ENCODE results near the gene VN1R2. TPM values are rescaled to one million over a fixed set of nuclear protein-coding genes. Genes with fewer than 3 reads are reported as not detected.
A peak's percentile ranks its signal among the peaks of the same experiment; 100 is the strongest.
"Not testable (repeated sequence)": the region's sequence is repeated elsewhere in the genome, so short reads cannot be mapped to it uniquely, and the experiment has no call there.

VN1R2 gene
- total RNA-seq, 2 experiments from 2014 or later, result not detected

DNA sequence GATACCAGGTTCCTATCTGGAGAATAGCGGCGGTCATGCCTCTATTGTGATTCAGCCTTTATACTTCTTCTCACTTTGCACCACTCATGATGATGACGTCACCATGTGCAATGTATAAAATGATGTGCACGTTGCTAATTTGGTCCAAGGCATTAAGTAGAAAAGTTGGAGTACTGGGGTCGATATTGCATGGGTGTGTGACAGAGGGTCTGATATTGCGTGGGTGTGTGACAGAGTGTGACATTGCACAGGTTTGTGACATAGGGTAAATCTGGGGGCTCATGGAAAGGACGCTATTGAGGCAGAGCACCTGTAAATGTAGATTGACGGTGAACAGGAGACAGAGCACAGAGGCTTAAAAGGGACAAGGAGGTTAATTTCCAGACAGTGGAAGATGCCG, 14.0 kb downstream of the VN1R2 start:
- Mint-ChIP-seq H3K27ac (no peak overlapping the region), H3K4me1 (no peaks in the 10 kb centered on the region), H3K27me3 (peaks cover 8% of the 10 kb centered on the region), H3K36me3 (ENCODE audit: low read depth) (no peaks in the 10 kb centered on the region), H3K9me3 (ENCODE audit: low read depth) (peaks cover 33% of the 10 kb centered on the region), H3K4me3 (no peak overlapping the region)
- intact Hi-C loops (cut with DNase I, micrococcal nuclease), result no loop called here
- ChIA-PET CTCF (no interaction called here), POLR2A (no interaction called here)
- ATAC-seq (no peak), DNase-seq (no peak)

GRCh38 chr19:53275480-53275879, 17.4 kb downstream of the VN1R2 start:
- Mint-ChIP-seq H3K9me3 (ENCODE audit: low read depth) (peaks cover 34% of the 10 kb centered on the region), H3K36me3 (ENCODE audit: low read depth) (no peaks in the 10 kb centered on the region), H3K27ac (no peak overlapping the region), H3K4me1 (no peaks in the 10 kb centered on the region), H3K27me3 (peaks cover 12% of the 10 kb centered on the region), H3K4me3 (no peak overlapping the region)
- ATAC-seq, result no peak
- no peak for DNase-seq
- intact Hi-C loops (cut with DNase I, micrococcal nuclease), result no loop called here
- POLR2A ChIA-PET, result no interaction called here
- CTCF ChIA-PET, result no interaction called here

GRCh38 chr19:53281947-53282346, 23.9 kb downstream of the VN1R2 start:
- DNase-seq, result peak; percentile 42
- H3K4me3 Mint-ChIP-seq; CTCF ChIA-PET; H3K4me1 Mint-ChIP-seq; H3K27me3 Mint-ChIP-seq; H3K36me3 Mint-ChIP-seq (ENCODE audit: low read depth); ATAC-seq; H3K27ac Mint-ChIP-seq; POLR2A ChIA-PET: not testable (repeated sequence)
- intact Hi-C loops (cut with DNase I, micrococcal nuclease), result loop anchor here in 1 of 2 experiments (10.0 kb wide), 1 partner anchor 1797 kb away; no protein-coding TSS in a partner anchor
- peaks cover 10% of the 10 kb centered on the region for H3K9me3 Mint-ChIP-seq (ENCODE audit: low read depth)

GRCh38 chr19:53285087-53285486, 27.0 kb downstream of the VN1R2 start:
- Mint-ChIP-seq H3K4me1 (no peaks in the 10 kb centered on the region), H3K36me3 (ENCODE audit: low read depth) (no peaks in the 10 kb centered on the region), H3K4me3 (no peak overlapping the region), H3K27me3 (no peaks in the 10 kb centered on the region), H3K9me3 (ENCODE audit: low read depth) (peaks cover 8% of the 10 kb centered on the region), H3K27ac (no peak overlapping the region)
- ATAC-seq (no peak), DNase-seq (no peak)
- CTCF ChIA-PET, result no interaction called here
- POLR2A ChIA-PET, result no interaction called here
- intact Hi-C loops (cut with DNase I, micrococcal nuclease), result loop anchor here in 1 of 2 experiments (10.0 kb wide), 1 partner anchor 1800 kb away; no protein-coding TSS in a partner anchor

- ATAC-seq (no peak), DNase-seq (no peak)
- ChIA-PET CTCF (no interaction called here), POLR2A (no interaction called here)
- Mint-ChIP-seq H3K9me3 (ENCODE audit: low read depth) (peaks cover 31% of the 10 kb centered on the region), H3K27ac (no peak overlapping the region), H3K27me3 (no peaks in the 10 kb centered on the region), H3K36me3 (ENCODE audit: low read depth) (peaks cover 1% of the 10 kb centered on the region), H3K4me3 (no peak overlapping the region), H3K4me1 (no peaks in the 10 kb centered on the region)
- intact Hi-C loops (cut with DNase I, micrococcal nuclease), result no loop called here
These were observed 32.9 kb downstream of the VN1R2 start for GRCh38 chr19:53290758-53291549.

- Mint-ChIP-seq H3K36me3 (ENCODE audit: low read depth) (peaks cover 1% of the 10 kb centered on the region), H3K4me1 (no peaks in the 10 kb centered on the region), H3K27me3 (no peaks in the 10 kb centered on the region), H3K27ac (no peak overlapping the region), H3K9me3 (ENCODE audit: low read depth) (peaks cover 31% of the 10 kb centered on the region), H3K4me3 (no peak overlapping the region)
- ChIA-PET CTCF (no interaction called here), POLR2A (no interaction called here)
- ATAC-seq (no peak), DNase-seq (no peak)
- intact Hi-C loops (cut with DNase I, micrococcal nuclease), result no loop called here
These were observed 36.8 kb downstream of the VN1R2 start for GRCh38 chr19:53294786-53295441.

- H3K27me3 Mint-ChIP-seq; H3K36me3 Mint-ChIP-seq (ENCODE audit: low read depth); ATAC-seq; H3K4me1 Mint-ChIP-seq; POLR2A ChIA-PET; H3K9me3 Mint-ChIP-seq (ENCODE audit: low read depth); CTCF ChIA-PET; H3K27ac Mint-ChIP-seq; H3K4me3 Mint-ChIP-seq: not testable (repeated sequence)
- peak; percentile 10 for DNase-seq
- intact Hi-C loops (cut with DNase I, micrococcal nuclease), result loop anchor here in 1 of 2 experiments (10.0 kb wide), 1 partner anchor 443 kb away; no protein-coding TSS in a partner anchor
These were observed 43.2 kb downstream of the VN1R2 start for GRCh38 chr19:53301341-53301740.

DNA sequence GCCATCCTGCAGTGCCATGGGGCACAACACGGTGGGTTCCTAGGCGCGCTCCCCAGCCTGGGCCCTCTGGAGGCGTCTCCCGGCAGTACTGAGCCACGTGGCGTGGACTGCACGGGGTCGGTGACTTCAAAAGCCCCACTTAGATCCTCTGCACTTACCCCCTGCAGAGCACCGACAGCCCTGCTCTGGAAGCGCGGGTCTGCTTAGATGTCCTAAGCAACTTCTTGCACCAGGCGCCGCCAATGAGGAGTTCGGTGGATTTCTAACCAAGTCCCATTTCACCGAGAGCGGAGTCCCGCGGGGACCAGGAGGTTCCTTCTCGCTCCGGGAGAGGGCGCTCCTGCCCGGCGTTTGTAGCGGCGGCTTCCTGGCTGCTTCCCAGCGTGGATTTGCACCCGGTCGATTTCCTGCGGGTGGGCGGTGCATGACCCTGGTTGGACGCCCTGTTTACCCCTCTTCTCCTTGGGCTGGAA, 50.3 kb downstream of the VN1R2 start:
- intact Hi-C loops (cut with DNase I, micrococcal nuclease), result loop anchor here in 1 of 2 experiments (10.0 kb wide), 1 partner anchor 436 kb away; no protein-coding TSS in a partner anchor
- ATAC-seq (no peak), DNase-seq (peak; percentile 50)
- POLR2A ChIA-PET, result no interaction called here
- Mint-ChIP-seq H3K4me1 (no peaks in the 10 kb centered on the region), H3K36me3 (ENCODE audit: low read depth) (peaks cover 3% of the 10 kb centered on the region), H3K27ac (no peak overlapping the region), H3K9me3 (ENCODE audit: low read depth) (peaks cover 14% of the 10 kb centered on the region), H3K4me3 (no peak overlapping the region), H3K27me3 (peaks cover 18% of the 10 kb centered on the region)
- CTCF ChIA-PET, result no interaction called here

Other genes with a start within 250 kb of the VN1R2 start
- under 1 TPM in 1 of 2 experiments, not detected in 1; 0.11 TPM for gene ERVV-1, start 244.4 kb upstream of the VN1R2 start, total RNA-seq
- gene ERVV-2, start 213.6 kb upstream of the VN1R2 start, total RNA-seq, result not detected
- gene ZNF160, start 154.9 kb upstream of the VN1R2 start, total RNA-seq, result 10 to 100 TPM; 42.2 to 53.0 TPM
- gene ZNF415, start 125.4 kb upstream of the VN1R2 start, total RNA-seq, result 1 to 10 TPM; 3.2 to 3.3 TPM
- 1 to 10 TPM; 8.5 to 9.2 TPM for gene ZNF347, start 99.2 kb upstream of the VN1R2 start, total RNA-seq
- gene ZNF665, start 64.9 kb upstream of the VN1R2 start, total RNA-seq, result 1 to 10 TPM; 6.5 to 8.7 TPM
- gene ZNF677, start 3.4 kb upstream of the VN1R2 start, total RNA-seq, result 1 to 10 TPM; 6.4 to 7.5 TPM
- gene VN1R4, start 9.4 kb downstream of the VN1R2 start, total RNA-seq, result not detected
- gene ZNF845, start 75.5 kb downstream of the VN1R2 start, total RNA-seq, result 1 to 10 TPM; 5.9 to 6.3 TPM
- gene ZNF525, start 107.4 kb downstream of the VN1R2 start, total RNA-seq, result 10 to 100 TPM; 21.5 to 27.8 TPM
- 10 to 100 TPM; 10.7 to 10.9 TPM for gene ZNF765, start 136.9 kb downstream of the VN1R2 start, total RNA-seq
- 10 to 100 TPM; 10.5 to 11.4 TPM for gene ZNF761, start 173.7 kb downstream of the VN1R2 start, total RNA-seq
- gene ZNF813, start 209.4 kb downstream of the VN1R2 start, total RNA-seq, result 1 to 10 TPM; 5.8 to 7.4 TPM

Data from activated CD4-positive, alpha-beta T cell treated with anti-CD3 and anti-CD28 coated beads for 36 hours (primary cell).